ENCODE data around the gene APOL1. TPM values are rescaled to one million over a fixed set of nuclear protein-coding genes. Genes with fewer than 3 reads are reported as not detected.

APOL1 gene
- total and polyA plus RNA-seq, 7 donors, result 6.6 to 64.0 (median 16.0) TPM

DNA sequence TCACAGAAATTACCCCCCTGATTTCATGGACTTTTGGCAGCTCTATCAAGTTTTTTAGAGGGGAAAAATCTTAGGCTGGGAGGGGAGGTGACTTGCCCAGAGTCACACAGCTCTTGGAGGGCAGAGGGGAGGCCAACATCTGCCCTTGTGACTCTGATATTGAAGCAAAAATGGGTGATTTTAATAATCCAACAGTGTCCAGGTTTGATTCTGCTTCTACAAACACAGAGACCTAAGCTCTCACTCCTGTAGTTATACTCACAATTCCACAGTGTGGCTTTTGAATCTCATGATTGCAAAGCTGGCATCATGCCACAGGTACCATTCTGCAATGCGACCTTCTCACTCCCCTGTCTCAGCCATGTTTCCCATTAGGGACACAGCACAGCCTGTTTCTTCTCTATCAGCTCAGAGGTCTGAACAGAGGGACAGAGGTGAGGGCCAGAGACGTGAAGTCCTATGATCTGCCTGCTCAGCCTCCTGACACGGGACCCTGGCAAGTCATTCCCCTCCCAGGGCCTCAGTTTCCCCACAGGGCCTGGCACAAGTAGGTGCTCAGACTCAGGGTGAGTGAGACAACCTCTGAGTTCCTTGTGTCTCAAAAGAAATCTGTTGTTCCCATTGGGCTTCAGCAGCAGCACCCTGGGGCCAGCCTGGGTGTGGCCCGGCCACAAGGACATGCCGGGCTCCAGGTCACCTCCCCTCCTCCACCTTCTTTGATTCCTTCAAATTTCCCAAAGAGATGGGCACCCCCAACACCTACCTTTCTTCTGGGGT, 14.4 kb upstream of the APOL1 start:
- TF ChIP-seq POLR2AphosphoS5 (IDR thresholded peaks at IDR 0.05), result no peak
- TF ChIP-seq POLR2A (IDR thresholded peaks at IDR 0.05), result no peak
- TF ChIP-seq, protein P1, sequence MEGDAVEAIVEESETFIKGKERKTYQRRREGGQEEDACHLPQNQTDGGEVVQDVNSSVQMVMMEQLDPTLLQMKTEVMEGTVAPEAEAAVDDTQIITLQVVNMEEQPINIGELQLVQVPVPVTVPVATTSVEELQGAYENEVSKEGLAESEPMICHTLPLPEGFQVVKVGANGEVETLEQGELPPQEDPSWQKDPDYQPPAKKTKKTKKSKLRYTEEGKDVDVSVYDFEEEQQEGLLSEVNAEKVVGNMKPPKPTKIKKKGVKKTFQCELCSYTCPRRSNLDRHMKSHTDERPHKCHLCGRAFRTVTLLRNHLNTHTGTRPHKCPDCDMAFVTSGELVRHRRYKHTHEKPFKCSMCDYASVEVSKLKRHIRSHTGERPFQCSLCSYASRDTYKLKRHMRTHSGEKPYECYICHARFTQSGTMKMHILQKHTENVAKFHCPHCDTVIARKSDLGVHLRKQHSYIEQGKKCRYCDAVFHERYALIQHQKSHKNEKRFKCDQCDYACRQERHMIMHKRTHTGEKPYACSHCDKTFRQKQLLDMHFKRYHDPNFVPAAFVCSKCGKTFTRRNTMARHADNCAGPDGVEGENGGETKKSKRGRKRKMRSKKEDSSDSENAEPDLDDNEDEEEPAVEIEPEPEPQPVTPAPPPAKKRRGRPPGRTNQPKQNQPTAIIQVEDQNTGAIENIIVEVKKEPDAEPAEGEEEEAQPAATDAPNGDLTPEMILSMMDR (IDR thresholded peaks at IDR 0.05), result no peak
- TF ChIP-seq EP300 (IDR thresholded peaks at IDR 0.05), result no peak
- H3K4me3 ChIP-seq, result peak overlapping the region; percentile 36 to 60 (median 55)
- intact Hi-C loops (cut with DNase I), result loop anchor here (2.0 to 5.0 kb wide), 2 partner anchors 38 to 41 kb away; no protein-coding TSS in a partner anchor
- H3K4me1 ChIP-seq, result peaks cover 0 to 52% (median 45%) of the 10 kb centered on the region in 4 donors
- H3K9me3 ChIP-seq, result no peaks in the 10 kb centered on the region
- peaks cover 0 to 7% (median 0%) of the 10 kb centered on the region in 4 donors for H3K36me3 ChIP-seq
- H3K27ac ChIP-seq, result peak overlapping the region; percentile 90 to 93 (median 90)
- no peak for DNase-seq
- H3K27me3 ChIP-seq, result no peaks in the 10 kb centered on the region
- 1 to 3% methylated on average over 5 of the region's 5 CpGs for WGBS, 2 donors

DNA sequence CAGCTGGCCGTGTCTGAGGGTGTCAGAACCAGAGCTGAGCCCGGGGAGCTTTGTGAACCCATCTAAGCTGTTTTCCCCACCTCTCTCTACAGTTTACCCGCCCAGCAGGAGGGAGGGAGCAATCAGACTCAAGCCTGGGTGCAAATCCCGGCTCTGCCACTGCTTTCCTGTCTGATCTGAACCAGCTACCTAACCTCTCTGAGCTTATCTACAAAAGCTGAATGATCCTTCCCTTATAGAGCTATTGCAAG, 13.9 kb upstream of the APOL1 start:
- H3K4me1 ChIP-seq, result peaks cover 0 to 57% (median 48%) of the 10 kb centered on the region in 4 donors

DNA sequence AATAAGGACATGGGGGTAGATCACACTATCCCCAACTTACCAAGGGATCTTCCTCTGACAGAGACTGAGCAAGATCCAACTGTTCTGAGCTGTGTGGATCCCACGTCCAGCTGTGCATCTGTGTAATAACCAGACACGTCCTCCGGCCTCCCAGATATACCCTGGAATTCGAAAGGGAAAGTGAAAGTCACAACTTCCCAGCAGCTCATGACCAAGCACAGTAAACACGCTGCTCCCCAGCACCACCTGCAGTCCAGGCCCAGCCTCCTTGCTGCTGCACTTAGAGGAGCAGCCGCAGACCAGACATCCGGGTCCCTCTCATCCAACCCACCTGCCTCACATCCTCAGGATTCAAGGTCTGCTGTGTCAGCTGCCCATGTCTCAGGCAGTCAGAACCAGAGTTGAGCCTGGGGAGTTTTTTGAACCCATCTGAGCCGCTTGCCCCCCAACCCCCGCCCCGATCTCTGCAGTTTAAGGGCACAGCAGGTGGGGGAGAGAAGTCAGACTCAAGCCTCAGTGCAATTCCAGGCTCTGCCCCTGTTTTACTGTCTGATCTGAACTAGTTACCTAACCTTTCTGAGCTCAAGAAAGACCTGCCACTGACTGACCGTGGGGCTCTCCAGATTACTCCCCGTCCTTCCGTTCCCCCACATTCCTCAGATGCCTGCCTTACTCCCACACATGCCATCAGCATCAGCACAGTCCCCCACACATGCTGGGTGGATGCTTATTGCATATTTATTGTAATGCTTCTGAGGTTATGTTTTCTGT, 13.3 kb upstream of the APOL1 start, which contains the start of gene APOL2:
Gene APOL2 (minus strand): TSS at position 127 of the 771 bp plus-strand sequence. CDS start 6,365 bp downstream, outside the sequence.
- peak; percentile 59 to 82 for TF ChIP-seq POLR2A (IDR thresholded peaks at IDR 0.05)
- TF ChIP-seq, protein P1 (IDR thresholded peaks at IDR 0.05), result peak; percentile 47 to 69 (median 56)
- TF ChIP-seq POLR2AphosphoS5 (IDR thresholded peaks at IDR 0.05), result peak; percentile 88 to 98 (median 92)
- TF ChIP-seq EP300 (IDR thresholded peaks at IDR 0.05), result peak in 1 of 4 donors; percentile 18
- 19 to 27% methylated on average over 13 of the region's 13 CpGs for WGBS, 2 donors
- Histone ChIP-seq H3K27ac (peak within 1 kb of the TSS; percentile 90 to 93 (median 90)), H3K27me3 (no peaks in the 10 kb centered on the region), H3K9me3 (no peaks in the 10 kb centered on the region), H3K4me3 (peak within 1 kb of the TSS; percentile 36 to 60 (median 55)), H3K36me3 (no peaks in the 10 kb centered on the region), H3K4me1 (peaks cover 0 to 61% (median 49%) of the 10 kb centered on the region in 4 donors)
- intact Hi-C loops (cut with DNase I), result loop anchor here (2.0 to 5.0 kb wide), 2 partner anchors 37 to 42 kb away; no protein-coding TSS in a partner anchor
- peak; percentile 97 for DNase-seq

More for the DNA sequence above, 13.9 kb upstream of the APOL1 start:
- Histone ChIP-seq H3K4me3 (peak overlapping the region; percentile 36 to 60 (median 55)), H3K27ac (peak overlapping the region; percentile 90 to 93 (median 90)), H3K27me3 (no peaks in the 10 kb centered on the region), H3K9me3 (no peaks in the 10 kb centered on the region), H3K36me3 (peaks cover 0 to 2% (median 0%) of the 10 kb centered on the region in 4 donors)
- intact Hi-C loops (cut with DNase I), result loop anchor here (2.0 to 5.0 kb wide), 2 partner anchors 38 to 42 kb away; no protein-coding TSS in a partner anchor
- TF ChIP-seq EP300 (IDR thresholded peaks at IDR 0.05) (no peak), POLR2AphosphoS5 (IDR thresholded peaks at IDR 0.05) (no peak), POLR2A (IDR thresholded peaks at IDR 0.05) (no peak)
- TF ChIP-seq, protein P1 (IDR thresholded peaks at IDR 0.05), result no peak
- DNase-seq, result no peak
- 0 to 1% methylated on average over 4 of the region's 4 CpGs for WGBS, 2 donors

DNA sequence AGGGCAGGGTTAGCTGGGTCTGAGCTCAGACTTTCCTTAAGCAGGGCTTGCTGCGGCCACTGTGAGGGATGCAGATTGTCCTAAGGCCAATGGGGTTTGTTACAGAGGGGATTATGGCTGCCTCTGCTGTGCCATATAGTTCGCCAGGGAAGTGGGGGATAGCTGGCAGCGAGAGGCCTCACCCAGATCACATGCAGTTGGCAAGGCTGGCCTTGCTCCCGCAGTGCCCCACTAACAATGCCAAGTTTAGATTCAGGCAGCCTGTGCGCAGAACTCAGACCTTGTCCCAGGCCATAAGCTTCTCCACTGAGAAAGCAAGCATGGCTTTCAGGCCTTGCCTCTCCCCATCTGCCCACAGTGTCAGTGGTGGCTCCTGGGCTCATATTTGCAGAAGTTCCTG, 8.9 kb upstream of the APOL1 start:
- Histone ChIP-seq H3K27me3 (no peaks in the 10 kb centered on the region), H3K4me1 (peaks cover 0 to 24% (median 17%) of the 10 kb centered on the region in 4 donors), H3K36me3 (no peaks in the 10 kb centered on the region), H3K4me3 (no peak overlapping the region), H3K27ac (peak overlapping the region; percentile 69 to 77 (median 72)), H3K9me3 (no peaks in the 10 kb centered on the region)
- DNase-seq, result no peak
- 87 to 93% methylated on average over 5 of the region's 5 CpGs for WGBS, 2 donors
- TF ChIP-seq POLR2A (IDR thresholded peaks at IDR 0.05), result no peak
- intact Hi-C loops (cut with DNase I), result no loop called here
